ENCODE measurements around the gene NUP214. TPM values are rescaled to one million over a fixed set of nuclear protein-coding genes. Genes with fewer than 3 reads are reported as not detected.

NUP214 gene
- total RNA-seq, 1 donor from 2014 or later: 51.5 TPM

- TF ChIP-seq CTCF (IDR thresholded peaks at IDR 0.05): no peak
- Mint-ChIP-seq H3K27me3 (ENCODE audit: unreplicated experiment) (no peaks in the 10 kb centered on the region), H3K4me1 (ENCODE audit: unreplicated experiment) (peaks cover 2% of the 10 kb centered on the region), H3K27ac (ENCODE audit: unreplicated experiment) (no peak overlapping the region), H3K36me3 (ENCODE audit: unreplicated experiment) (peaks cover 33% of the 10 kb centered on the region), H3K9me3 (ENCODE audit: unreplicated experiment) (no peaks in the 10 kb centered on the region), H3K4me3 (ENCODE audit: unreplicated experiment) (no peak overlapping the region)
- DNase-seq (ENCODE audit: extremely low spot score, unreplicated experiment): no peak
Observed at GRCh38 chr9:131162886-131163285, 37.5 kb downstream of the NUP214 start.

GRCh38 chr9:131165523-131165922 lies 40.1 kb downstream of the NUP214 start:
- no peak for TF ChIP-seq CTCF (IDR thresholded peaks at IDR 0.05)
- H3K4me3 Mint-ChIP-seq (ENCODE audit: unreplicated experiment): no peak overlapping the region
- no peaks in the 10 kb centered on the region for H3K4me1 Mint-ChIP-seq (ENCODE audit: unreplicated experiment)
- H3K36me3 Mint-ChIP-seq (ENCODE audit: unreplicated experiment): peaks cover 31% of the 10 kb centered on the region
- no peak for DNase-seq (ENCODE audit: extremely low spot score, unreplicated experiment)
- H3K9me3 Mint-ChIP-seq (ENCODE audit: unreplicated experiment): no peaks in the 10 kb centered on the region
- no peak overlapping the region for H3K27ac Mint-ChIP-seq (ENCODE audit: unreplicated experiment)
- H3K27me3 Mint-ChIP-seq (ENCODE audit: unreplicated experiment): no peaks in the 10 kb centered on the region

- H3K27me3 Mint-ChIP-seq (ENCODE audit: unreplicated experiment): no peaks in the 10 kb centered on the region
Observed at GRCh38 chr9:131167146-131167692, 41.8 kb downstream of the NUP214 start.

GRCh38 chr9:131167936-131168335 lies 42.5 kb downstream of the NUP214 start:
- H3K9me3 Mint-ChIP-seq (ENCODE audit: unreplicated experiment): no peaks in the 10 kb centered on the region
- H3K27me3 Mint-ChIP-seq (ENCODE audit: unreplicated experiment): no peaks in the 10 kb centered on the region
- DNase-seq (ENCODE audit: extremely low spot score, unreplicated experiment): no peak
- no peaks in the 10 kb centered on the region for H3K4me1 Mint-ChIP-seq (ENCODE audit: unreplicated experiment)
- H3K4me3 Mint-ChIP-seq (ENCODE audit: unreplicated experiment): no peak overlapping the region
- peaks cover 37% of the 10 kb centered on the region for H3K36me3 Mint-ChIP-seq (ENCODE audit: unreplicated experiment)
- TF ChIP-seq CTCF (IDR thresholded peaks at IDR 0.05): no peak
- no peak overlapping the region for H3K27ac Mint-ChIP-seq (ENCODE audit: unreplicated experiment)

More at GRCh38 chr9:131167146-131167692, 41.8 kb downstream of the NUP214 start:
- H3K9me3 Mint-ChIP-seq (ENCODE audit: unreplicated experiment): no peaks in the 10 kb centered on the region
- H3K36me3 Mint-ChIP-seq (ENCODE audit: unreplicated experiment): peaks cover 37% of the 10 kb centered on the region
- TF ChIP-seq CTCF (IDR thresholded peaks at IDR 0.05): no peak
- no peak for DNase-seq (ENCODE audit: extremely low spot score, unreplicated experiment)
- no peaks in the 10 kb centered on the region for H3K4me1 Mint-ChIP-seq (ENCODE audit: unreplicated experiment)
- H3K27ac Mint-ChIP-seq (ENCODE audit: unreplicated experiment): no peak overlapping the region
- no peak overlapping the region for H3K4me3 Mint-ChIP-seq (ENCODE audit: unreplicated experiment)

- Mint-ChIP-seq H3K27ac (ENCODE audit: unreplicated experiment) (no peak overlapping the region), H3K4me3 (ENCODE audit: unreplicated experiment) (no peak overlapping the region), H3K36me3 (ENCODE audit: unreplicated experiment) (peaks cover 35% of the 10 kb centered on the region), H3K27me3 (ENCODE audit: unreplicated experiment) (no peaks in the 10 kb centered on the region), H3K4me1 (ENCODE audit: unreplicated experiment) (no peaks in the 10 kb centered on the region), H3K9me3 (ENCODE audit: unreplicated experiment) (no peaks in the 10 kb centered on the region)
- no peak for DNase-seq (ENCODE audit: extremely low spot score, unreplicated experiment)
- TF ChIP-seq CTCF (IDR thresholded peaks at IDR 0.05): no peak
Observed at GRCh38 chr9:131169563-131170240, 44.3 kb downstream of the NUP214 start.

Measured in osteocyte (in vitro differentiated cells).